ENCODE measurements around the gene ZNF628. TPM values are rescaled to one million over a fixed set of nuclear protein-coding genes. Genes with fewer than 3 reads are reported as not detected.

ZNF628 gene
- total RNA-seq, 4 donors from 2014 or later = 5.1 to 16.6 (median 11.9) TPM

- no peaks in the 10 kb centered on the region for H3K27me3 ChIP-seq
- no peaks in the 10 kb centered on the region for H3K9me3 ChIP-seq
- DNase-seq (ENCODE audit: extremely low spot score) = peak; percentile 98
- peaks cover 0 to 21% (median 11%) of the 10 kb centered on the region in 4 donors for H3K36me3 ChIP-seq
- peaks cover 9 to 25% (median 18%) of the 10 kb centered on the region in 4 donors for H3K4me1 ChIP-seq
- intact Hi-C loops (cut with DNase I) = loop anchor here (1.0 to 2.0 kb wide), 3 partner anchors 64 to 115 kb away; partner anchors contain the start of gene ZNF579
- WGBS = 17% methylated on average over 31 of the region's 61 CpGs
- TF ChIP-seq CTCF (IDR thresholded peaks at IDR 0.05) = peak; percentile 77 to 94 (median 88)
- peak; percentile 69 to 78 for TF ChIP-seq POLR2AphosphoS5 (IDR thresholded peaks at IDR 0.05)
- TF ChIP-seq EP300 (IDR thresholded peaks at IDR 0.05) = no peak
- peak overlapping the region; percentile 87 to 93 (median 90) for H3K27ac ChIP-seq (replicated peaks in 1 of 4)
- H3K4me3 ChIP-seq = peak overlapping the region; percentile 58 to 70 (median 60)
Measured at GRCh38 chr19:55516878-55517620, 40.6 kb downstream of the ZNF628 start.

GRCh38 chr19:55519451-55520311 is 43.3 kb downstream of the ZNF628 start:
- no peak overlapping the region for H3K27ac ChIP-seq (replicated peaks in 1 of 4)
- no peak overlapping the region for H3K4me3 ChIP-seq
- intact Hi-C loops (cut with DNase I) = no loop called here
- 84% methylated on average over 10 of the region's 10 CpGs for WGBS
- H3K9me3 ChIP-seq = no peaks in the 10 kb centered on the region
- DNase-seq (ENCODE audit: extremely low spot score) = no peak
- TF ChIP-seq CTCF (IDR thresholded peaks at IDR 0.05) (no peak), POLR2A (IDR thresholded peaks at IDR 0.05; ENCODE audit: low read depth) (no peak), EP300 (IDR thresholded peaks at IDR 0.05) (no peak)
- peaks cover 0 to 6% (median 3%) of the 10 kb centered on the region in 4 donors for H3K36me3 ChIP-seq
- peaks cover 9 to 25% (median 19%) of the 10 kb centered on the region in 4 donors for H3K4me1 ChIP-seq
- no peaks in the 10 kb centered on the region for H3K27me3 ChIP-seq

- no peaks in the 10 kb centered on the region for H3K36me3 ChIP-seq
- H3K27ac ChIP-seq (replicated peaks in 1 of 4) = no peak overlapping the region
- H3K4me3 ChIP-seq = no peak overlapping the region
- 72% methylated on average over 13 of the region's 14 CpGs for WGBS
- intact Hi-C loops (cut with DNase I) = no loop called here
- H3K9me3 ChIP-seq = no peaks in the 10 kb centered on the region
- H3K27me3 ChIP-seq = peaks cover 0 to 7% (median 0%) of the 10 kb centered on the region in 4 donors
- H3K4me1 ChIP-seq = peaks cover 13 to 31% (median 24%) of the 10 kb centered on the region in 4 donors
- DNase-seq (ENCODE audit: extremely low spot score) = no peak
- TF ChIP-seq POLR2A (IDR thresholded peaks at IDR 0.05; ENCODE audit: low read depth) (no peak), CTCF (IDR thresholded peaks at IDR 0.05) (no peak), POLR2AphosphoS5 (IDR thresholded peaks at IDR 0.05) (no peak), EP300 (IDR thresholded peaks at IDR 0.05) (no peak)
Measured at GRCh38 chr19:55520691-55521292, 44.4 kb downstream of the ZNF628 start.

GRCh38 chr19:55525289-55526101 is 49.1 kb downstream of the ZNF628 start:
- H3K4me3 ChIP-seq = no peak overlapping the region
- intact Hi-C loops (cut with DNase I) = no loop called here
- no peaks in the 10 kb centered on the region for H3K36me3 ChIP-seq
- no peak overlapping the region for H3K27ac ChIP-seq (replicated peaks in 1 of 4)
- H3K9me3 ChIP-seq = no peaks in the 10 kb centered on the region
- DNase-seq (ENCODE audit: extremely low spot score) = no peak
- peaks cover 0 to 27% (median 0%) of the 10 kb centered on the region in 4 donors for H3K27me3 ChIP-seq
- TF ChIP-seq EP300 (IDR thresholded peaks at IDR 0.05) (no peak), POLR2AphosphoS5 (IDR thresholded peaks at IDR 0.05) (no peak), CTCF (IDR thresholded peaks at IDR 0.05) (no peak), POLR2A (IDR thresholded peaks at IDR 0.05; ENCODE audit: low read depth) (no peak)
- H3K4me1 ChIP-seq = peaks cover 12 to 30% (median 25%) of the 10 kb centered on the region in 4 donors
- WGBS = 38% methylated on average over 27 of the region's 29 CpGs
